ENCODE measurements around the gene PPP1R9A.

- TF ChIP-seq CTCF (IDR thresholded peaks at IDR 0.05) (no peak), POLR2A (IDR thresholded peaks at IDR 0.05) (no peak)
Observed at GRCh38 chr7:95219721-95220120, 312.3 kb downstream of the PPP1R9A start.
